ENCODE measurements around the gene ATP9B.

The ATP9B gene

GRCh38 chr18:79068937-79069716, at the start of gene ATP9B:
TSS of gene ATP9B (plus strand) at chr18:79069394. CDS start at chr18:79069411, 17 bp downstream.
- peak; percentile 54 for DNase-seq

GRCh38 chr18:79019881-79020280, 49.3 kb upstream of the ATP9B start:
- DNase-seq: no peak

- DNase-seq: no peak
Measured at GRCh38 chr18:79022603-79023002, 46.6 kb upstream of the ATP9B start.

GRCh38 chr18:79026491-79026890, 42.7 kb upstream of the ATP9B start:
- DNase-seq: no peak

- DNase-seq: no peak
Measured at GRCh38 chr18:79030680-79031079, 38.5 kb upstream of the ATP9B start.

- DNase-seq: no peak
Measured at GRCh38 chr18:79042276-79042675, 26.9 kb upstream of the ATP9B start.

GRCh38 chr18:79043288-79043687, 25.9 kb upstream of the ATP9B start:
- no peak for DNase-seq

- no peak for DNase-seq
Measured at GRCh38 chr18:79046522-79046921, 22.7 kb upstream of the ATP9B start.

GRCh38 chr18:79047556-79048244, 21.5 kb upstream of the ATP9B start:
- DNase-seq: no peak

GRCh38 chr18:79048245-79048632, 21.0 kb upstream of the ATP9B start:
- no peak for DNase-seq

- DNase-seq: no peak
Measured at GRCh38 chr18:79049506-79049905, 19.7 kb upstream of the ATP9B start.

- no peak for DNase-seq
Measured at GRCh38 chr18:79050005-79050404, 19.2 kb upstream of the ATP9B start.

GRCh38 chr18:79056827-79057367, 12.3 kb upstream of the ATP9B start:
- no peak for DNase-seq

GRCh38 chr18:79058007-79058406, 11.2 kb upstream of the ATP9B start:
- DNase-seq: no peak

GRCh38 chr18:79062806-79063205, 6.4 kb upstream of the ATP9B start:
- no peak for DNase-seq

GRCh38 chr18:79064228-79064627, 5.0 kb upstream of the ATP9B start:
- DNase-seq: no peak

GRCh38 chr18:79065802-79066201, 3.4 kb upstream of the ATP9B start:
- DNase-seq: no peak

GRCh38 chr18:79067611-79068010, 1.6 kb upstream of the ATP9B start:
- no peak for DNase-seq

GRCh38 chr18:79068341-79068936, 755 bp upstream of the ATP9B start:
- DNase-seq: no peak

- DNase-seq: peak; percentile 10
Measured at GRCh38 chr18:79069717-79070151, 540 bp downstream of the ATP9B start.

- DNase-seq: no peak
Measured at GRCh38 chr18:79070486-79070885, 1.3 kb downstream of the ATP9B start.

GRCh38 chr18:79071037-79071436, 1.8 kb downstream of the ATP9B start:
- DNase-seq: no peak

GRCh38 chr18:79071503-79072210, 2.5 kb downstream of the ATP9B start:
- DNase-seq: no peak
